22Rv1 (cell line): ENCODE measurements around the gene ZNF341.

Source experiments
- CTCF ChIP-seq: fragments of 450-650 bp; IDR thresholded peaks from 2 replicates; pipeline ENCODE4 v1.5.1; 2017; ENCODE audit warnings: mild to moderate bottlenecking
- ZFX ChIP-seq: fragments of 450-650 bp; IDR thresholded peaks from 2 replicates; pipeline ENCODE4 v1.6.1; 2017; ENCODE audit warnings: antibody characterized with exemption, borderline replicate concordance

- TF ChIP-seq CTCF (no peak), ZFX (no peak)
Observed at GRCh38 chr20:33830371-33830770, 98.6 kb downstream of the ZNF341 start.
